GM19099 (cell line): ENCODE measurements around the gene KLC1.

ENCODE experiments used
- POLR2A ChIP-seq: IDR thresholded peaks from 3 replicates; pipeline ENCODE4 v1.6.1; 2011; ENCODE audit warnings: low read depth; ENCODE audit not compliant: insufficient read length; ENCODE audit errors: extremely low read depth

Gene KLC1

DNA sequence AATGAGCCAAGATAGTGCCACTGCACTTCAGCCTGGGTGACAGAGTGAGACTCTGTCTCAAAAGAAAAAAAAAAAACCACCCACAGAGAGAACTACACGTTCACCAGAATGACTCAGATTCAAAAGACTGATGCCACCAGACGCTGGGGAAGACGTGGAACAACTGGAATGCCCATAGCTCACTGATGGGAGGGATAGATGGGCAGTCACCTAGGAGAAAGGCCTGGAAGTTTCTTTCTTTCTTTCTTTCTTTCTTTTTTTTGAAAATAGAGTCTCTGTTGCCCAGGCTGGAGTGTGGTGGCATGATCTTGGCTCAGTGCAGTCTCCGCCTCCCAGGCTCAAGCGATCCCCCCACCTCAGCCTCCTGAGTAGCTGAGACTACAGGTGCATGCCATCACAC lies 10.0 kb upstream of the KLC1 start:
- no peak for TF ChIP-seq POLR2A

DNA sequence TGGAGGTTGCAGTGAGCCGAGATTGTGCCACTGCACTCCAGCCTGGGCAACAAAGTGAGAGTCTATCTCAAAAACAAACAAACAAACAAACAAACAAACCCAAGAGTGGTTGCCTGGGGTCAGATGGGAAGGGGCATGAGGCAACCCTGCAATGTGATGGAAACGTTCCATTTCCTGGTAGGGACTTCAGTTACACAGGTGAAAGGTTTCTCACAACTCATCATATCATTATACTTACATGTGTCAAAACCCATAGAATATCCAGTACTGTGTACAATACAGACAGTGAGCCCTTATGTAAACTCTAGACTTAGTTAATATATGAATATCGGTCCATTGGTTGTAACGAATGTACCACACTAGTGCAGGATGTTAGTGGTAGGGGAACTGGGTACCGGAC lies 7.2 kb upstream of the KLC1 start:
- no peak for TF ChIP-seq POLR2A

DNA sequence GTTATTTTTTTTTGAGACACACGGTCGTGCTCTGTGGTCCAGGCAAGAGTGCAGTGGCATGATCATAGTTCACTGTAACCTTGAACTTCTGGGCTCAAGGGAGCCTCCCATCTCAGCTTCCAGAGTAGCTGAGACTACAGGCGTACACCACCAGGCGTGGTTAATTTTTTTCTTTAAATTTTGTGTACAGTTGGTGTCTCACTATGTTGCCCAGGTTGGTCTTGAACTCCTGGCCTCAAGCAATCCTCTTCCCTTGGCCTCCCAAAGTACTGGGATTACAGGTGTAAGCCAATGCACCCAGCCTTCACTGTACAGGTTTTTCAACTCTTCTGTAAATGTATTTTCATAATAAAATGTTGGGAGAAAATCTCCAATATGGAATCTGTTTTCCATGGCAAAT lies 5.7 kb upstream of the KLC1 start:
- TF ChIP-seq POLR2A, result no peak

DNA sequence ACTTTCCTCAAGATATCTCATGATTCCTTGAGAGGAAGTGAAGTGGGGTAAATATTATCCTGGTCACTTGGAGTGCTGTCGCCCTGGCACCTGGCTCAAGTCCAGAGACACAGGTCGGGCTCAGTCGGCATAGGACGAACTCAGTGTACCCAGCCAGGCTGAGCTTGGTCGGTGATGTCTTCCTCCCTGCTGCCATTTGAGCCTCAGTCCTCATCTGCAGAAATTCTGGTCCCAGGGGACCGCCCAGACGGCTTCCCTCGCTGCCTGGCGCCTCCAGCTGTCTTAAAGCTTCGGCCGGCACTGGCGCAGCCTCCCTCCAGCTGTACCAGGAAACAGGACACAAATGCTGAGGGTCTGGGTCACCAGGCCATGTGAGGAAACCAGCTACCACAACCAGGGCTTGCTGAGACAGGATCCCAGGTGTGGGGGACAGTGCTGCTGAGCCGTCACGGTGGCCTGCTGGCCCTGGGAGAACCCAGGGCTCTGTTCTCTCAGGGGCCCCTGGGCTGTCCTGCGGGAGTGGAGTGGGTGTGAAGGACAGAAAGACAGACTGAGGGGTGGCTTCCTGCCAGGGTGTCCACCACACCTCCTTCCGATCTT lies 5.0 kb upstream of the KLC1 start:
- TF ChIP-seq POLR2A, result no peak

DNA sequence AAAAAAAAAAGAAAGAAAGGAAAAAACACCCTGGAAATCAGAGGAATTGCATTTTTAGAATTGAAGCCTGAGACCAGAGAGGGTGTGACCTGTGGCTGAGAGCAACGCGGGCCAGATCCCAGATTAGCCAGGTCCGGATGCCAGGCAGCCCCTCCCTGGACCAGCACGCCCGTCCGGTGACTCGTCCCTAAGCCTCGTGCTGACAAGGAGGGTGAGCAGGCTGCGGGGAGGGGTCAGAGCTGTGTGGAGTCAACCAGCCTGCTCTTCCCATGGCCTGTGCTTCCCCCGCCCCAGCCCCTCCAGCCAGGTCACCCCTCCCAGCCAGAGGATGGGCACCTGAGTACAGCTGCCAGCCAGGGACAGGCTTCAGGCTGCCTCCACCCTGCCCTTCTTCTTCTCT lies 4.2 kb upstream of the KLC1 start:
- TF ChIP-seq POLR2A, result no peak

DNA sequence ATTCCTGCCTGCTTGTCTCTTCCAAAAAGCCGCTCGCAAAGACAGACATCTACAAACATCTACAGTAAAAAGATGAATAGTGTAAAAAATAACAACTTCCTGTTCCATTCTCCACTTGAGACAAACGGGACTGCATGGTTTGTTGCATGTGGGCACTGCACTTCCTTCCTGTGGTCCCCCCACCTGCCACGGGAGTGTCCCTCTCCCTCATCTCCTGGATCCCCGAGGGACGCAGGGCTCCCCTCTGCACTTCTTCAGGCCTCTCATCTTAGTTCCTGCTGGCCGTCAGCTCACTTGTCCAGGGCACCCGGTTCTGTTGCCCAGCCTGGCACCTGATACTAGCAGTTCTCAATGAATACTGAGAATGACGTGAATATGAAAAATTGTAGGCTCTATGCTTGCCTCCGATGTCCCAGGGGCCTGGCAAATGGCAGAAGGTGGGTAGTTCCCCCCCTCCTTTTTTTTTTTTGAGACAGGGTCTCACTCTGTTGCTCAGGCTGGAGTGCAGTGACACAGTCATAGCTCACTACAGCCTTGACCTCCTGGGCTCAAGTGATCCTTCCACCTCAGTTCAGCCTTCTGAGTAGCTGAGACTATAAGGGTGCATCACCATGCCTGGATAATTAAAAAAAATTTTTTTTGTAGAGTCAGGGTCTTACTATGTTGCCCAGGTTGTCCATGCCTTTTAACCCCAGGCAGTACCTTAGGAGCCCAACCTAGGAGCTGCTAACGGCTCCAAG lies 3.5 kb upstream of the KLC1 start:
- TF ChIP-seq POLR2A, result no peak

DNA sequence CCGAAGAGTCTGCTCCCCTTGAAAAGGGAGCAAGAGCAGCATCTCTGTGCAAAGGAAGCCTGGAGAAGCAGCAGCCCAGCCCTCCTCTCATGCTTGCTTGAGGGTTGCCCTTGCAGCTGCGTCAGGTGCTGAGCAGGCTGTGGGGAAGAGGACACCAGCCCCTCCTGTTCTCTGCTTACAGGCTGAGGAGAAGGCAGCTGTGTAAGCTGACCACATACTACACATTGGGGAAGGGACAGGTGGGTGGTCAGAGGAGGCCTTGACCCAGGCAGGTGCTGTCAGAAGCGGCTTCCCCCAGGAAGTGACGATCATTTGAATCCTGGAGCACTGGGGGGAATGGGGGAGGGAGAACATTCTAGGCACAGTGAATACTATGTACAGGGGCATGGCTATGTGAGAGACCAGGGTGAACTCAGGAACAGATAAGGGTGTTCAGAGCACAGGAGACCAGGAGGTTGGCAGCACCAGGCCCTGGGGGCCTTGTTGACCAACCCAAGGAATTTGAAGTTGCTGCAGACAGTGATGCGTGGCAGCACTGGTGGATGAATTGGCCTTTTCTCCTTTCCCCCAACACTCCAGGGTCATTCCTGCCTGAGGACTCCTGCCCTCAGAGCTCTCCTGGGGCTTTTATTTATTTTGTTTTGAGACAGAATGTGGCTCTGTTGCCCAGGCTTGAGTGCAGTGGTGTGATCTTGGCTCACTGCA lies 2.7 kb upstream of the KLC1 start:
- no peak for TF ChIP-seq POLR2A

DNA sequence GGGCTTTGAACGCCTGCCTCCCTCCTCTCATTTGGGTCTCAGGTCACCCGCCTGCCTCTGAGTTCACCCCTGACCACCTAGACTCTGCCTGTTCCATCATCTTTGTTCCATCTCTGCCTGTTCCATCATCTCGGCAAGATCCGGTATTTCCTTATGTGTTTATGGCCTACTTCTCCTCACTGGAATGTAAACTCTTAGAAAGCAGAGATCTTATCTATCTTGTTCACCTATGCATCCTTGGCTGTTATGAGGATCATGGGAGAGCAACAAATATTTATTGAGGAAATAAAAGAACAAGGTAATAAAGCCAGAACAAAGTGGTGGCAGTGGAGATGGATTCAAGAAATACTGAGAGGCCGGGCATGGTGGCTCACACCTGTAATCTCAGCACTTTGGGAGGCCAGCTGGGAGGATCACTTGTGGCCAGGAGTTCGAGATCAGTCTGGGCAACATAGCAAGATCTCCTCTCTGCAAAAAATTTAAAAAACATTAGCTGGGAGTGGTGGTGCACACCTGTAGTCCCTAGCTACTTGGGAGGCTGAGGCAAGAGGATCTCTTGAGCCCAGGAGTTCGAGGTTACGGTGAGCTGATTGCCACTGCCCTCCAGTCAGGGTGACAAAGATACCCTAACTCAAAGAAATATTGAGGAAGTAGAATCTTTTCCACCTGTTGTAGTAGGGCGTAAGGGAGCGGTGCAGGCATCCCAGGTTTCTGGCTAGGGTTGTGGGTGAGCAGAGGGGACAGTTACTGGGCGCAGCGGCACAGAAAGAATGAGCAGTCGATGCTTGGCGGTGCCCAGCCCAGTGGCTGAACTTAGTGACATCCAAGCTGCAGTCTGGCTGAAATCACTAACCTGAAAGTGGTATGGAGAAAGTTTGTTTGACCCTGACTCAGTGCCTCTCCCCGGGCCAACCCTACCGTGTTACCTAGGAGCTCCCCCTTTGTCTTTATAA lies 1.7 kb upstream of the KLC1 start:
- TF ChIP-seq POLR2A, result no peak

DNA sequence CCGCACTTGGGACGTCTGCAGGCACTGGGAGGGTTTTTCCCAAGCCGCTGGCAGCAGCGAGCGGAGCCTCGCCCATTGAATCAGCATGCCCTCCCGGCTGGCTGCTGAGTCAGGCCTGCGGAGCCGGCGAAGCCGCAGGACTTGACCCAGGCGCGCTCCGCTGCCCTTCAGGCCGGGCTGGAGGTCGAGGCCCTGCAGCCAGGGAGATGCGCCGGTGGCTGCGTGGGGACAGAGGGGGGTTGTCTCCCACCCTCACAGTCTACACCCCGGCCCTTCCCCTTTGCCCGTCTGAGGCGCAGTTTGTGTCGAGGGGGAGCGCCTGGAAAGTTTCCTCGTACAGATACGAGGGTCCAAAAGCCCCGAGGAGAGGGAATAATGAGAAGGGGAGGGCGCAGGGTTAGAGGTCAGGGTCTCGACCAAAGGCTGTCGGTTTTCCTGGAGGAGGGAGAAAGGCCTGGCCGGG lies 759 bp upstream of the KLC1 start:
- peak; percentile 55 for TF ChIP-seq POLR2A

DNA sequence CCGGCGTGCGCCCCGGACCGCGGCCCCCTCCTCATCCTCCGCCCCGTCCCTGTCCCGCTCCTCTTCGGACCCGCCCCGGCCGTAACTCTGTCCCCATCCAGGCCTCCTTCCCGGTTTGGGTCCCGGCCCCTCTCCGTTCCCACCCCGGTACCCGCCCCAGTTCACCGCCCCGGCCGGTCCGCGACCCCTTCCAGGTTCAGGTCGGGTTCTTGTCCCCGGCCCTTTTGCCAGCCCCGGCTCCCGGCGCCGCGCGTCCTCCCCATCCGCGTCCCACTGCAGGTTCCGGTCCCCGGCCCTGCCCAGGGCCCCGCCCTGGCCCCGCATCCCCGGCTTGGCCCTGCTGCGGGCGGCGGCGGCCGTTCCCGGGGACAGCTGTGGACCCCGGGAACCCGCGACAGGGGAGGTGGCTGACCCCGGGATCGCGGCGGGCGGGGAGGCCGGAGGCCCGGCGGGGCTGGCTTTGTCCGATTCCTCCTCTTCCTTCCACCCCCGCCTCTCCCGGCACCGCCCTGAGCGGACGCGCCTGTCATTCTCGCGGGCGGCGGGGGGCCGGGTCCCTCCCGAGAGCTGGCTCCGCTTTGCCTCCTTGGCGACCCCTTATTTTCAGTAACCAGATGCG lies 601 bp downstream of the KLC1 start:
- TF ChIP-seq POLR2A, result no peak

DNA sequence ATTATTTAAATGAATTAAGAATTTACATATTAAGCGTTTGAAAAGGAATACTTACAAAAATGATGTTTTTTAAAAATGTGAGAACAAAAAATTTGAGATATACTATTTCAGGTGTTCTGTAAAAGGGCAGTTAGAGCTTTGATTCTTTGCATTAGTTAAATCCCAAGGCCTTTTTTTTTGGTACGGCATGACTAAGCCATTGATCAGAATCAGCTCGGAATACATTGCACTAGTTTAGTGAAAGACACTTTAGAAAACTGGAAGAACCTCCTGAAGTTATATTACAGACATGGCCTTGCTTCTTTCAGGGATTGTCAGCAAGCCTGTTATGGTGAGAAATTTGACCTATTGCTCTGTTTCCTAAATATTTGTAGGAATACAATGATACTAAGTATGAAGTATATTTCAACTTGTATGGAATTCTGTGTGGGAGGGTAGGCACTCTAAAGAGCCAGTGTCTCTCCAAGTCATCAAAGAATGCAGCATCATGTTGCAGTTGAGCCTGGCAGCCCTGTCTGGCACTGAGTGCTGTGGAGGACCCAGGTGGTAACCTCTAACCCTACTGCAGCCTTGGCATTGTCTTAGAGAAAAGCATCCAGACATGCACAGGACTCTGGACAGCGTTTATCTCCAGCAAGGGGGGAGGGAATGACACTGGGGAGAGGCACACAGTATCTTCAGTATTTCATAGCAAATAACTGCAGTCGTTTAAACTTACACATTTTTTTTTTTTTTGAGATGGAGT lies 1.5 kb downstream of the KLC1 start:
- no peak for TF ChIP-seq POLR2A

DNA sequence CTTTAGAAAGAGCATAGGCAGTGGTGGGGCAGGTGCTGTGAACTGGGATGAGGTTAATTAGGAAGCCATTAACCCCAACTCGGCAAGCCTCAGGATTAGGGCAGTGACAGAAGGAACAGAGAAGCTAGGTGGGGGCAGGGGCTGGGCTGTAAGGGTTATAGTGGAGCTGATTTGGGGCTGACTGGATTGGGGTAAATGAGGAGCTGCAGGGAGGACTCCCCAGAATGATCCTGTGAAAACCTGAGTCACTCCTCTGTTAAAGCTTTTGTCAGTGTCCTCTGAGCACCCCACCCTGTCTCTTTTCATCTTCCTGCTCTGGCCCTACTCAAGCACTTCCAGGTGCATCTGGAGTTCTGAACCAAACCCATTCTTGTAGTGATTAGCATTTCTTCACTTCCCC lies 4.4 kb downstream of the KLC1 start:
- TF ChIP-seq POLR2A, result no peak

DNA sequence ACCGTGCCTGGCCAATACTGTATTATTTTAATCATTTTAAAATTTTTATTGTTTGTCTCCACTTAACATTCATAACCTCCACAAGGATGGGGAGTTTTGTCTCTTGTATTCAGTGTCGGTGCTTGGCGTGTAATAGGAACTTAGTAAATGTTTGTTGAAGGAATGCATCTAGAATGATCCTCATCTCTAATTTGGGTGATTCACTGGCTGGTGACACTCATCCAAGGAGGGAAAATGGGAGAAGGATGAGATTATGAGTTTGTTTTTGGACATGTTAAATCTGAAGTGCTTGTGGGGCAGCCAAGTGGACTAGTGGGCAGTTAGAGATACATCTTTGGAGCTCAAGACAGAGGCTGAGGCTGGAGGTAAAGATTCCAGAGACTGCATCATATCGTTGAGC lies 5.1 kb downstream of the KLC1 start:
- TF ChIP-seq POLR2A, result no peak

DNA sequence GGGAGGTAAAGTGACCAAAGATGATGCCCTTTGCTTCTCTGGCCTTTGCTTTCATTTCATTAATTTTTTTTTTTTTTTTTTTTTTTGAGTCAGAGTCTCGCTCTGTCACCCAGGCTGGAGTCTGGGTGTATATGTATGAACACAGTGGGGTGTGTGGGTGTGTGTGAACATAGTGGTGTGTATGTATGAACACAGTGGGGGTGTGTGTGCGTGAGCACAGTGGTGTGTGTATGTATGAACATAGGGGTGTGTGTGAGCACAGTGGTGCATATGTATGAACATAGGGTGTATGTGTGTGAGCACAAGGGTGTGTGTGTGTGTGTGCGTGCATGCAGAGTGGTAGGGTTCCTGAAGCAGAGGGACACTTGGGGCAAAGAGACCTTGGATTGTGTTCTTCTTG lies 9.6 kb downstream of the KLC1 start:
- no peak for TF ChIP-seq POLR2A
